Activated CD4-positive, alpha-beta T cell treated with anti-CD3 and anti-CD28 coated beads for 24 hours (primary cell): ENCODE results near the gene SLC49A4.

ENCODE experiments used
- DNase-seq, 2 donors: peaks; one replicate each; pipeline ENCODE4 v3.0.0-alpha.2; 2020; ENCODE audit warnings: low read depth in 2 of 2

The SLC49A4 gene

GRCh38 chr3:122929188-122930062 lies 134.6 kb downstream of the SLC49A4 start:
- DNase-seq = no peak

GRCh38 chr3:122930063-122930997 lies 135.5 kb downstream of the SLC49A4 start:
- DNase-seq = no peak
